DMS53 treated with DMSO at 0.1 percent for 48 hours (cell line): ENCODE results near the gene GUCA1A.
"Not testable (repeated sequence)": the region's sequence is repeated elsewhere in the genome, so short reads cannot be mapped to it uniquely, and the experiment has no call there.

Experiments
- DNase-seq: peaks from one replicate; lab custom pipeline; 2025; ENCODE audit not compliant: unreplicated experiment; lab: John Stamatoyannopoulos, UW

The GUCA1A gene

GRCh38 chr6:42142118-42142835 lies 30.9 kb upstream of the GUCA1A start, which contains the start of gene C6orf132:
C6orf132 (minus strand) TSS chr6:42142620; CDS start chr6:42142444, 176 bp downstream.
- peak; percentile 38 for DNase-seq

- DNase-seq: no peak
Measured at GRCh38 chr6:42147138-42147562, 26.0 kb upstream of the GUCA1A start.

DNA sequence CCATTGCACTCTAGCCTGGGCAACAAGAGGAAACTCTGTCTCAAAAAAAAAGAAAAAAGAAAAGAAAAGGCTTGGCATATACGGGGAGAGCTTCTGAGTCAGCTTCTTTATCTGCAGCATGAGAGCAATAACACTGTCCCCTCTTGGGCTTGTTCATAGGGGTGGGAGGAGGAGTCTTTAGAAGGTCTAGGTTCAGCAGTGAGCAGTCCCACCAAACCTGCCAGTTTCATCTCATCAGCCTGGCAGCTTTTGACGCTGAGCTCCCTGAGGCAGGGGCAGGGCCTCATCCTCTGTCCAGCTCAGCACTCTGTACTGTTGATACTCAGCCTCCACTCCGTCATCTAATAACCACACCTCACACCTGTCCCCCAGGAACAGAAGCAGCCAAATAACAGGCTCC lies 25.1 kb upstream of the GUCA1A start:
- DNase-seq: no peak

DNA sequence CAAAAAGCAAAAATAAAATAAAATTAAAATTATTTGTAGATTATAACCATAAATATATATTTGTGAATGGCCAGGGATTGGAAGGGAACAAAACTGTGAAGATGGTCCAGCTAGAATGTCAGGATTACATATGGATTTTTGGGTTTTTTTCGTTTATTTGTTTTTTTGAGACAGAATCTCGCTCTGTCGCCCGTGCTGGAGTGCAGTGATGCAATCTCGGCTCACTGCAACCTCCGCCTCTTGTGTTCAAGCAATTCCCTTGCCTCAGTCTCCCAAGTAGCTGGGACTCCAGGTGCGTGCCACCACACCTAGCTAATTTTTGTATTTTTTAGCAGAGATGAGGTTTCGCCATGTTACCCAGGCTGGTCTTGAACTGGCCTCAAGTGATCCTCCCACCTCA lies 22.9 kb upstream of the GUCA1A start:
- DNase-seq: no peak

DNA sequence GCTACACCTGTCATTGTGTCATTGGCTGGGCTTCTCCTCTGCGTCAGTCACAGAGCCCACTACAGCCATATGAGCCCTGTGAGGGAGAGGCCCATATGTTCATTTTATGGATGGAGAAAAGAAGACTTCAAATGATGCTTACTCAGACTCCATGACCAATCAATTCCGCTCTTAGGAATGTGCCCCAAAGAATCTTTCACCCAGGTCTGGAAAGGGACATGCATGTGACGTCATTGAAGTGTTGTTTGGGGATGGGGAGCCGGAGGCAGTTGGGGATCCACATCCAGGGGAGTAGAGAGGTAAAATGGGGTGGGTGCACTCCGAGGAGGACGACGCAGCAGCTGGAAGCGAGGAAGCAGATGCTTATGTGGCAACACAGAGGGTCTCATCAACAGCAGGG lies 21.1 kb upstream of the GUCA1A start:
- no peak for DNase-seq

GRCh38 chr6:42152528-42153213 lies 20.5 kb upstream of the GUCA1A start:
- DNase-seq: not testable (repeated sequence)

- no peak for DNase-seq
Measured at GRCh38 chr6:42153921-42154320, 19.2 kb upstream of the GUCA1A start.

- DNase-seq: no peak
Measured at GRCh38 chr6:42154461-42155209, 18.5 kb upstream of the GUCA1A start.

GRCh38 chr6:42155293-42155692 lies 17.9 kb upstream of the GUCA1A start:
- no peak for DNase-seq

GRCh38 chr6:42156638-42157037 lies 16.5 kb upstream of the GUCA1A start:
- DNase-seq: no peak

- DNase-seq: no peak
Measured at GRCh38 chr6:42158011-42158410, 15.2 kb upstream of the GUCA1A start.

- no peak for DNase-seq
Measured at GRCh38 chr6:42158631-42159030, 14.5 kb upstream of the GUCA1A start.

GRCh38 chr6:42159431-42160024 lies 13.6 kb upstream of the GUCA1A start:
- DNase-seq: no peak

- no peak for DNase-seq
Measured at GRCh38 chr6:42162384-42162783, 10.8 kb upstream of the GUCA1A start.

- no peak for DNase-seq
Measured at GRCh38 chr6:42162812-42163211, 10.4 kb upstream of the GUCA1A start.

DNA sequence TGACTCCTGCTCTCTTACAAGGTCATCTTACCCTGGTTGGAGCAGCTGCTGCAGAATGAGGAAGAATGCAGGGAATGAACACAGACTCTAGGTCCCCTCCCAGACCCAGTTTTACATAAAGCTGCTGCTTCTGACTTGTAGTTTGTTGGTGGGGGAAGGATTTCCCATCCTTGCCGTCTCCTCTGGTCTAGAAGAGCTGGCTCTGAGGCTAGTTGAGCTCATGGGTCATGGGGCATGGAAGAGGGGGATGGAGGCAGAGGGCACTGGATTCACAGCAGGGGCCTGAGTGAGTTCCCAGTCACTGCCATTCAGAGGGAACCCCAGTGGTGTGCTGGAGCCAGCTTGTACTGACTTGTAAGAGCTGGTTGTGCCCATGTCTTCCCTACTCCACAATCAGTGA lies 9.2 kb upstream of the GUCA1A start:
- no peak for DNase-seq

DNA sequence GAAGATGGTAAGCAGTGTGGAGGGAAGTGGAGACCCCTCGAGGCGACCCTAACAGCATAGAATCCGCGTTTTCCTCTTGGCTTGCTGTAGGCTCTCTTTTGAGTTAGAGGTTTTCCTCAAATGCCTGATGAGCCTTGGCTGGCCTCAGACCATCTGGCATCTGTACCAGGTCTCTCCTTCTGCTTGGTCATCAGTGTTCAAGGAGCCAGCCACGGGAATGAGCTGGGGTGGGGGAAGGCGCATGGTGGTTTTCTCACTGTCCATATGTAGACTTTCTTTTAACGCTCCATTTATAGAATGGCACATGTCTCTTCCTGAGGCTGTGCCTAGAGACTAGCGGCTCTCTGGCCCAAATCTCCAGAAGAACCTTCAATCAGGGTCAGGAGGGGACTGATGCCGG lies 8.1 kb upstream of the GUCA1A start:
- no peak for DNase-seq

GRCh38 chr6:42166444-42167141 lies 6.6 kb upstream of the GUCA1A start:
- DNase-seq: peak; percentile 85

- DNase-seq: no peak
Measured at GRCh38 chr6:42168650-42169049, 4.5 kb upstream of the GUCA1A start.

DNA sequence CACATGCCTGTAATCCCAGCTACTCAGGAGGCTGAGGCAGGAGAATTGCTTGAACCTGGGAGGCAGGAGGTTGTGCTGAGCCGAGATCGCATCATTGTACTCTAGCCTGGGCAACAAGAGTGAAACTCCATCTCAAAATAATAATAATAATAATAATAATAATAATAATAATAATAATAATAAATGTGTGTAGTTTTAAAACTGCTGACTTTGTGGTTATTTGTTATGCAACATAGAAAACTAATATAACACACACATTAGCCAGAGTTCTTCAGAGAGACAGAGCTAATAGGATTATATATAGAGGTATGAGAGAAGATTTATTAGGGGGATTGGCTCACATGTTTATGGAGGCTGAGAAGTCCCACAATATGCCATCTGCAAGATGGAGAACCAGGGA lies 3.4 kb upstream of the GUCA1A start:
- DNase-seq: not testable (repeated sequence)
